Caco-2 (cell line): ENCODE data around the gene MYO7B. TPM values are rescaled to one million over a fixed set of nuclear protein-coding genes. Genes with fewer than 3 reads are reported as not detected.

Experiments
- BruUV-seq: library from RNA; stranded (reverse); fragments of 400-500 nt; replicated peaks from 2 replicates; lab custom pipeline; 2021; lab: Mats Ljungman, UMichigan
- CTCF ChIA-PET: fragments of 300-600 bp; sonication (Branson Sonifier 250); formaldehyde crosslinking; loops from one replicate; lab custom pipeline; 2022; ENCODE audit warnings: antibody characterized with exemption; lab: Charles Lee
- POLR2A ChIA-PET: fragments of 300-600 bp; sonication (Branson Sonifier 250); formaldehyde crosslinking; loops from one replicate; lab custom pipeline; 2022; ENCODE audit warnings: antibody characterized with exemption; lab: Charles Lee
- DNase-seq, 2 experiments: peaks; one replicate each; pipeline versions ENCODE4 v3.0.0 to v3.0.0-alpha.2; 2020 to 2022
- H3K27me3 ChIP-seq: replicated peaks from 2 replicates; pipeline ENCODE4 v1.6.0; 2011; ENCODE audit warnings: low read length; ENCODE audit not compliant: control insufficient read depth, insufficient read depth
- H3K36me3 ChIP-seq: 2 replicates; pipeline ENCODE4 v1.5.1; 2011; ENCODE audit warnings: low read length; ENCODE audit not compliant: control insufficient read depth, insufficient read depth
- H3K4me1 ChIP-seq: fragments of 250-450 bp; sonication (Bioruptor Pico); 2 replicates; pipeline ENCODE4 v1.5.1; 2020; ENCODE audit warnings: mild to moderate bottlenecking
- H3K4me3 ChIP-seq: 2 replicates; pipeline ENCODE4 v1.5.1; 2011; ENCODE audit warnings: low read depth, mild to moderate bottlenecking, control low read depth, low read length
- H3K9me3 ChIP-seq: fragments of 250-450 bp; sonication (Bioruptor Pico); 2 replicates; pipeline ENCODE4 v1.5.1; 2020; ENCODE audit warnings: mild to moderate bottlenecking, moderate library complexity
- H3K27ac Mint-ChIP-seq: one replicate; pipeline ENCODE4 v1.8.0; 2022; ENCODE audit warnings: mixed read lengths; ENCODE audit not compliant: unreplicated experiment
- H3K27me3 Mint-ChIP-seq: one replicate; pipeline ENCODE4 v1.8.0; 2022; ENCODE audit warnings: mixed read lengths; ENCODE audit not compliant: insufficient read depth, unreplicated experiment
- H3K36me3 Mint-ChIP-seq: one replicate; pipeline ENCODE4 v1.8.0; 2022; ENCODE audit warnings: mild to moderate bottlenecking, mixed read lengths; ENCODE audit not compliant: insufficient read depth, unreplicated experiment
- H3K4me1 Mint-ChIP-seq: one replicate; pipeline ENCODE4 v1.8.0; 2022; ENCODE audit warnings: low read depth, mixed read lengths; ENCODE audit not compliant: unreplicated experiment
- H3K4me3 Mint-ChIP-seq: one replicate; pipeline ENCODE4 v1.8.0; 2022; ENCODE audit warnings: mild to moderate bottlenecking, moderate library complexity, mixed read lengths; ENCODE audit not compliant: unreplicated experiment
- H3K9me3 Mint-ChIP-seq: one replicate; pipeline ENCODE4 v1.8.0; 2022; ENCODE audit warnings: mixed read lengths; ENCODE audit not compliant: unreplicated experiment
- intact Hi-C: fragments of 100-400 bp; cut with micrococcal nuclease; formaldehyde crosslinking; loops from one replicate; pipeline ENCODE4 v1.10.0; 2022; ENCODE audit not compliant: unreplicated experiment
- total RNA-seq: library from RNA; stranded (reverse); gene quantifications from 2 replicates; pipeline ENCODE4 v1.2.3, GENCODE V29; 2022
- TF ChIP-seq, protein P1 (sequence below), 2 experiments: fragments of 200-600 bp in 1 of 2; IDR thresholded peaks; 1 replicate in 1 of 2; 2 replicates in 1 of 2; pipeline versions ENCODE4 v1.5.1 to v1.8.0; 2011 to 2022; ENCODE audit warnings: antibody characterized with exemption in 1 of 2, control low read depth in 1 of 2, inconsistent platforms in 1 of 2, low read depth in 1 of 2, low read length in 1 of 2, mild to moderate bottlenecking in 1 of 2, moderate library complexity in 1 of 2; ENCODE audit not compliant: insufficient read depth in 1 of 2, severe bottlenecking in 1 of 2, unreplicated experiment in 1 of 2

MYO7B gene
- total RNA-seq, 1 experiment from 2014 or later, result 0.27 TPM

DNA sequence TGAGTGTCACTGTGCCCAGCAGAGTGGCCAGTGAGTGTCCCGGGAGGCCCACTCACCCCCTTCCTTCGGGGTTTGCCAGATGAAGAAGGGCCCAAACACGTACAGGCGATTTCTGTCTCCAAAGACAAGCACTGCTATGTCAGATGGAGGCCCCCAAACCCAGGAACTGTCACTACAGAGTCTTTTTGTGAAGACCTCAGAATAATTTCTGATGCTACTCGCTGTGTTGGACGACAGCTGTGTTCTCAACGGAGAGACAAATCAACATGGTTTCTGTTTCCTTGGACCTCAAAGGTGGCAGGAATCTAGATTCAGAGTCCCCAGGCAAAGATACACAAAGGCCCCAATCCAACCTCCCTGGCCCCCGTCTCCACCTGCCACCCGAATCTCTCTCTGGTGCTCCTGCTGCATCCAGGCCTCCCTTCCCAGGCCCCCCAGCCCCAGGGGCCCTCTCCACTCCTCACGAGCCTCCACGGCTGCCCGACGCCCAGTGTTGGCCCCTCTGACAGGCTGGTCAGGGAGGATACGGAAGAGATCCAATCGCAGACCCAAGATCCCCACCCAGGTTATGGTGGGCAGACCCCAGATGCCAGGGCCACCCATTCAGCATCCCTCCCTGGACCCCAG lies 108.1 kb downstream of the MYO7B start:
- H3K9me3 Mint-ChIP-seq, result no peaks in the 10 kb centered on the region
- H3K27ac Mint-ChIP-seq, result no peak overlapping the region
- H3K36me3 ChIP-seq, result no peaks in the 10 kb centered on the region
- DNase-seq, result no peak
- TF ChIP-seq, protein P1, sequence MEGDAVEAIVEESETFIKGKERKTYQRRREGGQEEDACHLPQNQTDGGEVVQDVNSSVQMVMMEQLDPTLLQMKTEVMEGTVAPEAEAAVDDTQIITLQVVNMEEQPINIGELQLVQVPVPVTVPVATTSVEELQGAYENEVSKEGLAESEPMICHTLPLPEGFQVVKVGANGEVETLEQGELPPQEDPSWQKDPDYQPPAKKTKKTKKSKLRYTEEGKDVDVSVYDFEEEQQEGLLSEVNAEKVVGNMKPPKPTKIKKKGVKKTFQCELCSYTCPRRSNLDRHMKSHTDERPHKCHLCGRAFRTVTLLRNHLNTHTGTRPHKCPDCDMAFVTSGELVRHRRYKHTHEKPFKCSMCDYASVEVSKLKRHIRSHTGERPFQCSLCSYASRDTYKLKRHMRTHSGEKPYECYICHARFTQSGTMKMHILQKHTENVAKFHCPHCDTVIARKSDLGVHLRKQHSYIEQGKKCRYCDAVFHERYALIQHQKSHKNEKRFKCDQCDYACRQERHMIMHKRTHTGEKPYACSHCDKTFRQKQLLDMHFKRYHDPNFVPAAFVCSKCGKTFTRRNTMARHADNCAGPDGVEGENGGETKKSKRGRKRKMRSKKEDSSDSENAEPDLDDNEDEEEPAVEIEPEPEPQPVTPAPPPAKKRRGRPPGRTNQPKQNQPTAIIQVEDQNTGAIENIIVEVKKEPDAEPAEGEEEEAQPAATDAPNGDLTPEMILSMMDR (IDR thresholded peaks at IDR 0.05; ENCODE audit: insufficient read depth in 1 of 2, low read depth in 1 of 2, low read length in 1 of 2, severe bottlenecking in 1 of 2, unreplicated experiment in 1 of 2), result no peak
- no peaks in the 10 kb centered on the region for H3K27me3 Mint-ChIP-seq
- intact Hi-C loops, result no loop called here
- H3K4me3 ChIP-seq, result no peak overlapping the region
- CTCF ChIA-PET, result no interaction called here
- peaks cover 5% of the 10 kb centered on the region; the same call in 1 of the 2 replicates for H3K4me1 ChIP-seq
- no peaks in the 10 kb centered on the region for H3K4me1 Mint-ChIP-seq
- H3K4me3 Mint-ChIP-seq, result no peak overlapping the region
- no peaks in the 10 kb centered on the region for H3K27me3 ChIP-seq
- no peaks in the 10 kb centered on the region for H3K9me3 ChIP-seq
- no TSS peak for BruUV-seq
- POLR2A ChIA-PET, result no interaction called here
- H3K36me3 Mint-ChIP-seq, result peaks cover 5% of the 10 kb centered on the region

DNA sequence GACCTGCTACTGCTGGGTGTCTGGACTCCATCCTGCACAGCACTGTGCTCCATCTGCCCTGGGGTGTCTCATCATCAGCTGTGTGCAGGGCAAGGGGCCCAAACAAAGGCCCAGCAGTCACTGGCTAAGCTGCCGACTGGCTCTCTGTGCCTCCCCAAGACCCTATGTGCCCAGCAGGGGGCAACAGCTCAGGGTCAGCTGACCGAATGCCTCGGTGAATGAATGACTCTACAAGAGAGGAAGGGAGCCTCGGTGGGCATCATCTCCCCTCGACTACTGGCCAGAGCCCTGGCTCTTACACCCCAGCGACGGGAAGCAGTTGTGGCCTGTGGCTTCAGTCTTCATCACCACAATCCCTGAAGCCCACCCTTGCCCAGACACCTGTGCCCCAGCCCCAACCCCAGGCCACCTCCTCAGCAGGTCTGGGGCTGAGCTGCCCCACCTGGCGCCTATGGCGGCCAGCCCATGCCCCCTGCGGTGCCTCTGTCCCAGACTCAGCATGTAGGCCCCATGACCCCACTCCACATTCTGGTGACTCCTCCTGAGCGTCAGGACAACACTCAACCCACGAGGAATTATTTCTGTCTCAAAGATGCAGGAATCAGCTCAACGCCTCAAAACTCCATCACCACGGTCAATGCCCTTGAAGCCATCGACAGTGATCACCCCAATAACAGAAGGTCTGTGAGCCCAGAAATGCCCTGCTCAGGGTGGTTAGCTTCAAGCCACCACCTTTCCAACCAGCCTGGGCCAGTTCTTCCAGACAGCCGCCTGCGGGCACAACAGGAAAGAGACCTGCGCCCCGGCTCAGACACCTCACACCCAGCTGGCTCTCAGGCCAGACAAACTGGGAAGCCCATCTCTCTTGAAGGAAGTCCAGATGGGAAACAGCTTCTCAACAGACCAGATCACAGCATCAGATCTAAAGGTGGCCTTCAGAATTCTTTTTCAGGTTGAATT lies 108.9 kb downstream of the MYO7B start:
- TF ChIP-seq, protein P1 (IDR thresholded peaks at IDR 0.05; ENCODE audit: insufficient read depth in 1 of 2, low read depth in 1 of 2, low read length in 1 of 2, severe bottlenecking in 1 of 2, unreplicated experiment in 1 of 2), result no peak
- Histone ChIP-seq H3K9me3 (no peaks in the 10 kb centered on the region), H3K27me3 (no peaks in the 10 kb centered on the region), H3K36me3 (no peaks in the 10 kb centered on the region), H3K4me1 (peaks cover 7% of the 10 kb centered on the region), H3K4me3 (no peak overlapping the region)
- no peak for DNase-seq
- Mint-ChIP-seq H3K9me3 (no peaks in the 10 kb centered on the region), H3K27ac (no peak overlapping the region), H3K27me3 (no peaks in the 10 kb centered on the region), H3K36me3 (peaks cover 5% of the 10 kb centered on the region), H3K4me1 (no peaks in the 10 kb centered on the region), H3K4me3 (no peak overlapping the region)
- BruUV-seq, result no TSS peak
- ChIA-PET POLR2A (no interaction called here), CTCF (no interaction called here)
- intact Hi-C loops, result no loop called here

DNA sequence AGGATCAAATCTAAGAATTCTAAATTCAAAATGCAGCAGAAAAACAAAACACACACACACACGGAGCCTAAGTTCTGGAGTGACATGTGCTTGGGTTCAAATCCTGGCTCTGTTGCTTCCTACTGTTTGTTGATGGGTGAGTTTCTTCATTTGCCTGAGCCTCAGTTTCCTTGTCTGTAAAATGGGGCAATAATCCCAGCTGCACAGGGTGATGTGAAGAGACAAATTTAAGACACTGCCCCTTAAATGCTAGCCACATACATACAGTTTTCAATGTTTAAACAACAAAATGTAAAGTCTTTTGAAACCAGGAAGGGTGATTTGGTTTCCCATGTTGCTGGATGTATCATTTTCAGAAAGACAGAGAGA lies 109.5 kb downstream of the MYO7B start:
- Mint-ChIP-seq H3K27ac (no peak overlapping the region), H3K27me3 (no peaks in the 10 kb centered on the region), H3K4me3 (no peak overlapping the region), H3K9me3 (no peaks in the 10 kb centered on the region), H3K4me1 (no peaks in the 10 kb centered on the region), H3K36me3 (no peaks in the 10 kb centered on the region)
- TF ChIP-seq, protein P1 (IDR thresholded peaks at IDR 0.05; ENCODE audit: insufficient read depth in 1 of 2, low read depth in 1 of 2, low read length in 1 of 2, severe bottlenecking in 1 of 2, unreplicated experiment in 1 of 2), result no peak
- peaks cover 11% of the 10 kb centered on the region for H3K4me1 ChIP-seq
- DNase-seq, result no peak
- H3K4me3 ChIP-seq, result no peak overlapping the region
- no peaks in the 10 kb centered on the region for H3K27me3 ChIP-seq
- no peaks in the 10 kb centered on the region for H3K9me3 ChIP-seq
- no TSS peak for BruUV-seq
- H3K36me3 ChIP-seq, result no peaks in the 10 kb centered on the region
- intact Hi-C loops, result no loop called here
- CTCF ChIA-PET, result no interaction called here
- POLR2A ChIA-PET, result no interaction called here
